H1 (cell line): Measurements from ENCODE around the gene TPPP. TPM values are rescaled to one million over a fixed set of nuclear protein-coding genes. Genes with fewer than 3 reads are reported as not detected.
A peak's percentile ranks its signal among the peaks of the same experiment; 100 is the strongest.

Experiments used
- CTCF ChIA-PET: fragments of 300-600 bp; sonication (Branson Sonifier 250); formaldehyde crosslinking; loops from one replicate; lab custom pipeline; 2021; ENCODE audit not compliant: partially characterized antibody; lab: Charles Lee
- POLR2A ChIA-PET: fragments of 300-600 bp; sonication (Branson Sonifier 250); formaldehyde crosslinking; loops from one replicate; lab custom pipeline; 2021; ENCODE audit warnings: inconsistent platforms; ENCODE audit not compliant: partially characterized antibody; lab: Charles Lee
- DNase-seq, 2 experiments: peaks; one replicate each; pipeline versions ENCODE4 v3.0.0 to v3.0.0-alpha.2; 2010 to 2022; ENCODE audit warnings: low spot score in 2 of 2, low read depth in 1 of 2, mixed read lengths in 1 of 2
- FAIRE-seq: peaks from 2 replicates; lab custom pipeline; 2011; peaks lifted over from hg19 to GRCh38; lab: Jason Lieb, UNC
- H2AFZ ChIP-seq: 2 replicates; pipeline ENCODE4 v1.8.1; 2012; ENCODE audit warnings: low read length, inconsistent platforms
- H2AK5ac ChIP-seq: 2 replicates; pipeline ENCODE4 v1.6.1; 2013; ENCODE audit warnings: low read depth, low read length
- H2BK120ac ChIP-seq: replicated peaks from 2 replicates; pipeline ENCODE3; 2013; ENCODE audit warnings: low read depth, low read length, inconsistent platforms
- H2BK12ac ChIP-seq: 2 replicates; pipeline ENCODE4 v1.6.1; 2013; ENCODE audit warnings: low read depth, low read length
- H2BK15ac ChIP-seq: 2 replicates; pipeline ENCODE4 v1.6.1; 2013; ENCODE audit warnings: low read length
- H2BK20ac ChIP-seq: 2 replicates; pipeline ENCODE4 v1.6.1; 2013; ENCODE audit warnings: low read length
- H2BK5ac ChIP-seq: 2 replicates; pipeline ENCODE4 v1.6.1; 2013; ENCODE audit warnings: low read depth, low read length
- H3K14ac ChIP-seq: 2 replicates; pipeline ENCODE4 v1.6.1; 2013; ENCODE audit warnings: inconsistent platforms; ENCODE audit not compliant: insufficient read length
- H3K18ac ChIP-seq: 2 replicates; pipeline ENCODE4 v1.6.1; 2013; ENCODE audit warnings: low read length; ENCODE audit errors: extremely low read depth
- H3K23ac ChIP-seq: 2 replicates; pipeline ENCODE4 v1.6.1; 2013; ENCODE audit warnings: inconsistent platforms; ENCODE audit not compliant: insufficient read length
- H3K23me2 ChIP-seq: 2 replicates; pipeline ENCODE4 v1.6.1; 2013; ENCODE audit warnings: low read depth, low read length
- H3K27ac ChIP-seq: 2 replicates; pipeline ENCODE4 v1.6.1; 2011; ENCODE audit warnings: low read depth, low read length, inconsistent platforms
- H3K27me3 ChIP-seq, 4 experiments: replicated peaks in 1 of 4; 1 replicate in 1 of 4; 2 replicates in 3 of 4; pipeline versions ENCODE4 v1.6.1 to v1.8.1; 2011 to 2013; ENCODE audit warnings: low read length in 3 of 4, mild to moderate bottlenecking in 3 of 4, inconsistent platforms in 2 of 4, mixed read lengths in 2 of 4, moderate library complexity in 1 of 4; ENCODE audit not compliant: control insufficient read depth in 3 of 4, insufficient read depth in 3 of 4; ENCODE audit errors: extremely low read depth in 1 of 4
- H3K36me3 ChIP-seq, 4 experiments: 2 replicates each; pipeline versions ENCODE4 v1.6.1 to v1.8.1; 2011 to 2013; ENCODE audit warnings: mild to moderate bottlenecking in 4 of 4, low read length in 3 of 4, moderate library complexity in 2 of 4, control low read depth in 1 of 4, inconsistent platforms in 1 of 4; ENCODE audit not compliant: insufficient read depth in 4 of 4, control insufficient read depth in 2 of 4
- H3K4ac ChIP-seq: replicated peaks from 2 replicates; pipeline ENCODE3; 2013; ENCODE audit warnings: low read length, low read depth, mixed read lengths, inconsistent platforms; ENCODE audit not compliant: insufficient read length
- H3K4me1 ChIP-seq, 4 experiments: replicated peaks in 1 of 4; 1 replicate in 1 of 4; 2 replicates in 3 of 4; pipeline versions ENCODE4 v1.6.1 to v1.8.1; 2011 to 2013; ENCODE audit warnings: low read length in 3 of 4, inconsistent platforms in 2 of 4, mixed read lengths in 1 of 4; ENCODE audit not compliant: insufficient read depth in 4 of 4, control insufficient read depth in 3 of 4
- H3K4me2 ChIP-seq, 2 experiments: 2 replicates each; pipeline versions ENCODE4 v1.6.1 to v1.8.1; 2011 to 2013; ENCODE audit warnings: low read depth in 2 of 2, low read length in 2 of 2, control low read depth in 1 of 2, inconsistent platforms in 1 of 2, mild to moderate bottlenecking in 1 of 2; ENCODE audit not compliant: insufficient read depth in 1 of 2
- H3K4me3 ChIP-seq, 4 experiments: fragments of 200-600, 300-600 bp in 1 of 4; sonication (generic), shearing (Covaris generic), sonication (Bioruptor Twin) in 1 of 4; 2 replicates each; pipeline versions ENCODE4 v1.5.1 to v1.8.1; 2011 to 2016; ENCODE audit warnings: low read length in 4 of 4, low read depth in 3 of 4, control low read depth in 2 of 4, inconsistent platforms in 2 of 4, mild to moderate bottlenecking in 2 of 4, mixed read lengths in 1 of 4, moderate library complexity in 1 of 4; ENCODE audit not compliant: insufficient read depth in 2 of 4; ENCODE audit errors: extremely low read depth in 1 of 4
- H3K56ac ChIP-seq: replicated peaks from 2 replicates; pipeline ENCODE3; 2013; ENCODE audit warnings: low read depth, mild to moderate bottlenecking, mixed read lengths, low read length, inconsistent platforms; ENCODE audit not compliant: insufficient read length
- H3K79me1 ChIP-seq: 2 replicates; pipeline ENCODE4 v1.6.1; 2013; ENCODE audit warnings: low read depth, low read length, control low read depth
- H3K79me2 ChIP-seq, 2 experiments: 2 replicates each; pipeline versions ENCODE4 v1.6.1 to v1.8.1; 2012 to 2013; ENCODE audit warnings: low read length in 2 of 2, mild to moderate bottlenecking in 2 of 2, inconsistent platforms in 1 of 2; ENCODE audit not compliant: insufficient read depth in 2 of 2, control insufficient read depth in 1 of 2
- H3K9ac ChIP-seq, 4 experiments: replicated peaks in 1 of 4; 1 replicate in 1 of 4; 2 replicates in 3 of 4; pipeline versions ENCODE4 v1.6.1 to v1.8.1; 2011 to 2013; ENCODE audit warnings: low read depth in 3 of 4, low read length in 3 of 4, control low read depth in 2 of 4, mild to moderate bottlenecking in 2 of 4, moderate library complexity in 2 of 4, inconsistent platforms in 1 of 4; ENCODE audit errors: extremely low read depth in 1 of 4
- H3K9me3 ChIP-seq, 2 experiments: 2 replicates each; pipeline versions ENCODE4 v1.6.1 to v1.8.1; 2012 to 2013; ENCODE audit warnings: mild to moderate bottlenecking in 2 of 2, moderate library complexity in 2 of 2, control low read depth in 1 of 2, inconsistent platforms in 1 of 2, low read depth in 1 of 2, low read length in 1 of 2, mixed read lengths in 1 of 2; ENCODE audit not compliant: insufficient read depth in 2 of 2
- H4K20me1 ChIP-seq, 2 experiments: replicated peaks in 1 of 2; 2 replicates each; pipeline versions ENCODE3 to v1.8.1; 2011 to 2013; ENCODE audit warnings: inconsistent platforms in 2 of 2, low read length in 2 of 2, mild to moderate bottlenecking in 1 of 2; ENCODE audit not compliant: insufficient read depth in 2 of 2, control insufficient read depth in 1 of 2
- H4K5ac ChIP-seq: 2 replicates; pipeline ENCODE4 v1.6.1; 2013; ENCODE audit warnings: low read length, low read depth, mixed read lengths, inconsistent platforms; ENCODE audit not compliant: insufficient read length
- H4K8ac ChIP-seq: 2 replicates; pipeline ENCODE4 v1.8.0; 2013; ENCODE audit warnings: mild to moderate bottlenecking, moderate library complexity, low read length, inconsistent platforms; ENCODE audit not compliant: insufficient read depth; ENCODE audit errors: extremely low read depth
- H4K91ac ChIP-seq: replicated peaks from 2 replicates; pipeline ENCODE3; 2013; ENCODE audit warnings: low read length, mixed read lengths, inconsistent platforms; ENCODE audit not compliant: insufficient read length
- KDM1A ChIP-seq: fragments of 200-600, 300-600 bp; sonication (generic); IDR thresholded peaks from 2 replicates; pipeline ENCODE4 v1.7.1; 2016; ENCODE audit warnings: mild to moderate bottlenecking, low read length, borderline replicate concordance
- WGBS, 2 experiments: shearing (Covaris generic) in 1 of 2; methylation state at CpG; one replicate each; pipeline versions ENCODE4 v1.1.6 to v1.1.7; 2013 to 2015; ENCODE audit warnings: low lambda C conversion rate in 2 of 2, mixed read lengths in 2 of 2, inconsistent platforms in 1 of 2, low coverage in 1 of 2, missing lambda C conversion rate in 1 of 2; ENCODE audit not compliant: insufficient replicate concordance in 2 of 2, insufficient coverage in 1 of 2, insufficient read length in 1 of 2; ENCODE audit errors: extremely low coverage in 1 of 2, missing lambda C conversion rate in 1 of 2; 5-methylcytosine and 5-hydroxymethylcytosine counted together
- polyA plus RNA-seq, 7 experiments: library from polyadenylated mRNA; depleted of rRNA in 3 of 7; stranded (reverse) in 5 of 7; unstranded in 2 of 7; fragments of >200 nt in 5 of 7; fragments of 200-250 nt in 2 of 7; gene quantifications; 1 replicate in 5 of 7; 2 replicates in 1 of 7; 4 replicates in 1 of 7; pipeline versions ENCODE4 v1.2.1 to v1.2.3, GENCODE V29; 2011 to 2013; ENCODE audit warnings: missing spikeins in 2 of 7, mixed read lengths in 2 of 7
- total RNA-seq: library from RNA; stranded (reverse); fragmentation: NEBNext Ultra II Directional; extraction: Animal tissue kit (Norgen Biotek cat#: 25700); gene quantifications from 2 replicates; pipeline ENCODE4 v1.2.1, GENCODE V29; 2021

The TPPP gene
- total and polyA plus RNA-seq, 2 of the 8 experiments (the other 6 are each of a cell fraction or from before 2014, with no cell fraction given): 0.36 to 0.93 TPM

DNA sequence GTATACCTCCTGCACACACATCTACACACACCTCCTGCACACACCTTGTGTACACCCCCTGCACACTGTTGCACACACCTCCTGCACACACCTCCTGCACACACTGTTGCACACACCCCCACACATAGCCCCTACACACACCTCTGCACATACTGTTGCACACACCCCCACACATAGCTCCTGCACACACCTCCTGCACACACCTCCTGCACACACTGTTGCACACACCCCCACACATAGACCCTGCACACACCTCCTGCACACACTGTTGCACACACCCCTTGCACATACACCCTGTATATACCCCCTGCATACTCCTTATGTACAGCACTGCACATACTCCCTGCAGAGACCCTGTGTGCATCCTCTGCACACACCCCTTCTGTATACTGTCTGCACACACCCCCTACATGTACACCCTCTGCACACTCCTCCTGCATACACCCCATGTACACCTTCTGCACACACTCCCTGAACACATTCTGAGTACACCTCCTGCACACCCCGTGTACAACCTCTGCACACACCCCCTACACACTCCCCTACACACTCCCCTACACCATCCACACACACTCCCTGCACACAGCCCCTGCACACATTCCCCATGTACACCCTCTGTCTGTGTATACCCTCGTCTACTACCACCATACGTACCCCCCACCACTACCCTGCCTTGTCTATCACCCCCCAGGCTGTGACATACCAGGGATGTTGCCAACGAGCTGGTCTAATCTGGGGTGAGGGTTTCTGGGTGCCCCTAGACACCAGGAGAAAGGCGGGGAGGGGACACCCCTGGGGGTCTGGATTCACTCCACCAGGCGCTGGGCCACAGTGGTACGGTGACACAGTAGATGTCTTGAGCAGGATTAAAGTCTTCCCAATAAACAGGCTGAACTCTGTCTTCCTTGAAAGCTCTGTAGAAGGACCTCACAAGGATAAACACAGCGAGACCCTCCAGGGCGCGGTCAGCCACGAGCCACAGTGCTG, 82.1 kb downstream of the TPPP start:
- Histone ChIP-seq H3K56ac (no peak overlapping the region), H3K27ac (no peak overlapping the region), H3K4me2 (peak overlapping the region; percentile 64 to 69), H3K23ac (no peak overlapping the region), H3K4me1 (peaks cover 0 to 2% (median under 1%) of the 10 kb centered on the region in 4 experiments; a peak in 4 of 7 replicates), H2BK20ac (0 out of 2 replicates have a peak overlapping the region, but pooled peaks have one; percentile 32), H2BK12ac (no peak overlapping the region), H3K79me2 (peaks cover 6 to 36% of the 10 kb centered on the region in 2 experiments), H2AK5ac (no peak overlapping the region), H3K4me3 (peak overlapping the region; percentile 43 to 80 (median 62)), H3K4ac (peak overlapping the region; percentile 7), H2AFZ (no peak overlapping the region), H3K23me2 (peaks cover 5% of the 10 kb centered on the region; the same call in 1 of the 2 replicates), H3K14ac (no peak overlapping the region), H3K36me3 (no peaks in the 10 kb centered on the region), H3K18ac (no peak overlapping the region; the same call in 1 of the 2 replicates), H3K79me1 (no peaks in the 10 kb centered on the region; the same call in 1 of the 2 replicates), H3K9me3 (no peaks in the 10 kb centered on the region), H4K5ac (no peak overlapping the region), H2BK120ac (no peak overlapping the region), H4K20me1 (peaks cover 0 to 17% of the 10 kb centered on the region in 2 experiments), H4K91ac (peak overlapping the region; percentile 30), H3K9ac (peak overlapping the region in 1 of 4 experiments; percentile 4; a peak in 1 of 7 replicates), H2BK15ac (no peak overlapping the region), H4K8ac (no peak overlapping the region), H3K27me3 (peaks cover 0 to 2% (median 0%) of the 10 kb centered on the region in 4 experiments; a peak in 1 of 7 replicates), H2BK5ac (no peak overlapping the region)
- POLR2A ChIA-PET: interaction anchor here (1.4 kb wide), 1 partner anchor 8 kb away, joined by 3 read pairs; no protein-coding TSS in a partner anchor
- DNase-seq (no peak), FAIRE-seq (no peak)
- WGBS, 2 experiments: 64% methylated on average over 11 of the region's 11 CpGs; no CpG with 5 or more reads in 1 of the 2 experiments
- CTCF ChIA-PET: interaction anchor here (1.5 kb wide), 1 partner anchor 8 kb away, joined by 4 read pairs; no protein-coding TSS in a partner anchor
- peak; percentile 78; the same call in 1 of the 2 replicates for TF ChIP-seq KDM1A
